Adrenal gland (tissue), 5 donors: ENCODE results near the gene FRMD5.

Experiments used
- CTCF ChIP-seq, 6 experiments: fragments of 450-650 bp in 4 of 6; fragments of 200-600 bp in 2 of 6; sonication (generic) in 1 of 6; IDR thresholded peaks; 1 replicate in 5 of 6; 2 replicates in 1 of 6; pipeline versions ENCODE4 v1.5.1 to v1.8.0; 2016 to 2021; ENCODE audit warnings: antibody characterized with exemption in 6 of 6, mild to moderate bottlenecking in 2 of 6, moderate library complexity in 1 of 6
- POLR2A ChIP-seq, 2 donors: fragments of 450-650 bp; IDR thresholded peaks; one replicate each; pipeline ENCODE4 v1.6.1; 2017; ENCODE audit warnings: antibody characterized with exemption in 2 of 2, mild to moderate bottlenecking in 2 of 2, moderate library complexity in 1 of 2
- donor health status: DM: no; HTN: no; CAD: no.

GRCh38 chr15:44173813-44174212 is 21.3 kb downstream of the FRMD5 start:
- no peak for TF ChIP-seq CTCF (IDR thresholded peaks at IDR 0.05)
- TF ChIP-seq POLR2A (IDR thresholded peaks at IDR 0.05): no peak
